IMR-90 (cell line): ENCODE measurements around the gene ACLY. TPM values are rescaled to one million over a fixed set of nuclear protein-coding genes. Genes with fewer than 3 reads are reported as not detected.

ENCODE experiments used
- ATAC-seq: fragments of 200-7000 bp; cut with Tn5 transposase; 2 replicates; pipeline ENCODE4 v1.9.1; 2020; ENCODE audit warnings: low read depth, mild to moderate bottlenecking, moderate library complexity
- BruUV-seq: library from RNA; stranded (reverse); fragments of 400-500 nt; replicated peaks from 2 replicates; lab custom pipeline; 2021; lab: Mats Ljungman, UMichigan
- CTCF ChIA-PET: fragments of 300-600 bp; formaldehyde crosslinking; extraction: SDS; loops from one replicate; lab custom pipeline; 2021; ENCODE audit warnings: antibody characterized with exemption; lab: Yijun Ruan, JAX
- POLR2A ChIA-PET: fragments of 300-600 bp; sonication (Branson Sonifier 250); formaldehyde crosslinking; loops from one replicate; lab custom pipeline; 2022; ENCODE audit warnings: antibody characterized with exemption; ENCODE audit not compliant: unreplicated experiment; lab: Charles Lee
- DNase-seq: peaks from one replicate; pipeline ENCODE4 v3.0.0; 2013
- H2AFZ ChIP-seq: replicated peaks from 2 replicates; pipeline ENCODE3; 2013; ENCODE audit warnings: low read length, mild to moderate bottlenecking; ENCODE audit not compliant: poor library complexity
- H2AK5ac ChIP-seq: 2 replicates; pipeline ENCODE4 v1.6.1; 2013; ENCODE audit warnings: low read depth, low read length, inconsistent platforms
- H2AK9ac ChIP-seq: replicated peaks from 2 replicates; pipeline ENCODE3; 2013; ENCODE audit warnings: mild to moderate bottlenecking, low read depth, low read length, moderate library complexity; ENCODE audit not compliant: poor library complexity
- H2BK120ac ChIP-seq: 2 replicates; pipeline ENCODE4 v1.6.1; 2013; ENCODE audit warnings: low read depth, low read length, inconsistent platforms
- H2BK15ac ChIP-seq: 3 replicates; pipeline ENCODE4 v1.6.1; 2013; ENCODE audit warnings: low read depth, low read length, inconsistent platforms
- H2BK20ac ChIP-seq: 2 replicates; pipeline ENCODE4 v1.6.1; 2013; ENCODE audit warnings: low read depth, mild to moderate bottlenecking, inconsistent platforms, low read length, moderate library complexity
- H2BK5ac ChIP-seq: 2 replicates; pipeline ENCODE4 v1.6.1; 2013; ENCODE audit warnings: mild to moderate bottlenecking, low read depth, low read length, inconsistent platforms; ENCODE audit not compliant: poor library complexity, severe bottlenecking
- H3K14ac ChIP-seq: replicated peaks from 2 replicates; pipeline ENCODE4 v1.6.1; 2013; ENCODE audit warnings: low read depth, low read length, inconsistent platforms
- H3K18ac ChIP-seq: 2 replicates; pipeline ENCODE4 v1.6.1; 2013; ENCODE audit warnings: low read depth, low read length, control low read depth
- H3K23ac ChIP-seq: 2 replicates; pipeline ENCODE4 v1.6.1; 2013; ENCODE audit warnings: low read depth, low read length, inconsistent platforms
- H3K27ac ChIP-seq: 2 replicates; pipeline ENCODE4 v1.5.1; 2013; ENCODE audit warnings: mild to moderate bottlenecking, control low read depth, low read length; ENCODE audit not compliant: insufficient read depth
- H3K27me3 ChIP-seq: 2 replicates; pipeline ENCODE4 v1.6.1; 2013; ENCODE audit warnings: low read length; ENCODE audit not compliant: control insufficient read depth, insufficient read depth
- H3K36me3 ChIP-seq: 2 replicates; pipeline ENCODE4 v1.6.1; 2013; ENCODE audit warnings: low read length, mixed read lengths; ENCODE audit not compliant: control insufficient read depth, insufficient read depth
- H3K4ac ChIP-seq: 2 replicates; pipeline ENCODE4 v1.6.1; 2013; ENCODE audit warnings: low read depth, low read length, inconsistent platforms
- H3K4me1 ChIP-seq: 2 replicates; pipeline ENCODE4 v1.6.1; 2013; ENCODE audit warnings: low read length, mixed read lengths; ENCODE audit not compliant: control insufficient read depth, insufficient read depth
- H3K4me2 ChIP-seq: 2 replicates; pipeline ENCODE4 v1.6.1; 2013; ENCODE audit warnings: low read depth, mild to moderate bottlenecking, control low read depth, low read length, moderate library complexity
- H3K4me3 ChIP-seq: 2 replicates; pipeline ENCODE4 v1.5.1; 2013; ENCODE audit warnings: low read depth, mild to moderate bottlenecking, control low read depth, low read length, moderate library complexity; ENCODE audit not compliant: insufficient read depth
- H3K56ac ChIP-seq: 2 replicates; pipeline ENCODE4 v1.6.1; 2013; ENCODE audit warnings: low read length, inconsistent platforms; ENCODE audit not compliant: insufficient read depth; ENCODE audit errors: extremely low read depth
- H3K79me1 ChIP-seq, 2 experiments: 2 replicates each; pipeline ENCODE4 v1.6.1; 2013; ENCODE audit warnings: low read length in 2 of 2, inconsistent platforms in 1 of 2, low read depth in 1 of 2
- H3K9ac ChIP-seq: 2 replicates; pipeline ENCODE4 v1.6.1; 2013; ENCODE audit warnings: low read depth, low read length, control low read depth
- H3K9me1 ChIP-seq: 2 replicates; pipeline ENCODE4 v1.6.1; 2013; ENCODE audit warnings: low read length, inconsistent platforms; ENCODE audit not compliant: insufficient read depth
- H3K9me3 ChIP-seq: 2 replicates; pipeline ENCODE4 v1.6.1; 2013; ENCODE audit warnings: low read length; ENCODE audit not compliant: control insufficient read depth, insufficient read depth
- H4K20me1 ChIP-seq: 2 replicates; pipeline ENCODE4 v1.6.1; 2013; ENCODE audit warnings: low read length, inconsistent platforms; ENCODE audit not compliant: insufficient read depth
- H4K5ac ChIP-seq: 2 replicates; pipeline ENCODE4 v1.6.1; 2013; ENCODE audit warnings: mild to moderate bottlenecking, low read depth, low read length, control low read depth
- H4K8ac ChIP-seq, 2 experiments: 2 replicates each; pipeline ENCODE4 v1.6.1; 2013; ENCODE audit warnings: low read depth in 2 of 2, low read length in 2 of 2, control low read depth in 1 of 2, inconsistent platforms in 1 of 2
- H4K91ac ChIP-seq: 2 replicates; pipeline ENCODE4 v1.6.1; 2013; ENCODE audit warnings: low read depth, low read length, inconsistent platforms; ENCODE audit not compliant: insufficient read depth
- CTCF ChIP-seq: conservative IDR thresholded peaks from 2 replicates; pipeline ENCODE4 v1.5.1; 2012; ENCODE audit warnings: mild to moderate bottlenecking, low read depth, low read length, improper control_type of control experiment
- MAFK ChIP-seq: IDR thresholded peaks from 2 replicates; pipeline ENCODE4 v1.6.1; 2012; ENCODE audit warnings: low read depth, low read length, improper control_type of control experiment
- MAZ ChIP-seq: IDR thresholded peaks from 2 replicates; pipeline ENCODE4 v1.6.1; 2012; ENCODE audit warnings: low read depth, mild to moderate bottlenecking, low read length, improper control_type of control experiment, moderate library complexity, borderline replicate concordance
- NFE2L2 ChIP-seq: fragments of 150-350 bp; IDR thresholded peaks from 2 replicates; pipeline ENCODE4 v1.6.1; 2016; ENCODE audit warnings: low read depth, mild to moderate bottlenecking, low read length
- RAD21 ChIP-seq: IDR thresholded peaks from 2 replicates; pipeline ENCODE4 v1.6.1; 2012; ENCODE audit warnings: low read length, improper control_type of control experiment
- RCOR1 ChIP-seq: IDR thresholded peaks from 2 replicates; pipeline ENCODE4 v1.6.1; 2012; ENCODE audit warnings: mild to moderate bottlenecking, low read length, improper control_type of control experiment; ENCODE audit not compliant: insufficient replicate concordance
- RFX5 ChIP-seq: IDR thresholded peaks from 2 replicates; pipeline ENCODE4 v1.8.0; 2012; ENCODE audit warnings: low read depth, mild to moderate bottlenecking, low read length, moderate library complexity
- SMC3 ChIP-seq: fragments of 150-350 bp; IDR thresholded peaks from 2 replicates; pipeline ENCODE4 v1.6.1; 2016; ENCODE audit warnings: low read depth, mild to moderate bottlenecking, antibody characterized with exemption, low read length, moderate library complexity
- WGBS, 2 experiments: methylation state at CpG; one replicate each; pipeline versions ENCODE4 v1.1.5 to v1.1.7; 2013; ENCODE audit warnings: missing lambda C conversion rate in 2 of 2; ENCODE audit not compliant: insufficient read length in 1 of 2; ENCODE audit errors: extremely low coverage in 2 of 2; 5-methylcytosine and 5-hydroxymethylcytosine counted together
- dilution Hi-C: fragments of 300-500 bp; cut with HindIII; formaldehyde crosslinking; loops from one replicate; pipeline ENCODE4 v1.14.3; 2018; ENCODE audit warnings: low sequenced_read_pairs; ENCODE audit not compliant: unreplicated experiment
- in situ Hi-C: fragments of 300-500 bp; cut with MboI; formaldehyde crosslinking; loops from 3 replicates; pipeline ENCODE4 v1.14.3; 2019; ENCODE audit warnings: low sequenced_read_pairs, inconsistent platforms, mixed read lengths
- intact Hi-C: fragments of 100-400 bp; cut with micrococcal nuclease; formaldehyde crosslinking; loops from 2 replicates; pipeline ENCODE4 v1.10.0; 2022
- polyA plus RNA-seq, 3 experiments: library from polyadenylated mRNA; depleted of rRNA; stranded (reverse); fragments of >200 nt; gene quantifications; 2 replicates each; pipeline ENCODE4 v1.2.3, GENCODE V29; 2012; ENCODE audit warnings: low replicate concordance in 1 of 3
- total RNA-seq: library from RNA; depleted of rRNA; stranded (reverse); fragments of >200 nt; gene quantifications from 2 replicates; pipeline ENCODE4 v1.2.3, GENCODE V29; 2012

Gene ACLY
- total and polyA plus RNA-seq, 2 of the 4 experiments (the other 2 are of a cell fraction) = 167 to 230 TPM

- H3K9ac ChIP-seq = no peak overlapping the region
- DNase-seq = peak; percentile 32
- peak overlapping the region; percentile 8; the same call in 1 of the 2 replicates for H2BK120ac ChIP-seq
- WGBS, 2 experiments = 71% methylated on average over 6 of the region's 11 CpGs; no CpG with 5 or more reads in 1 of the 2 experiments
- ChIA-PET POLR2A (no interaction called here), CTCF (interaction anchor here (0.6 kb wide), 1 partner anchor 322 kb away, joined by 3 read pairs; no protein-coding TSS in a partner anchor)
- dilution Hi-C loops = no loop called here
- H2BK5ac ChIP-seq = no peak overlapping the region
- H3K9me3 ChIP-seq = no peaks in the 10 kb centered on the region
- no peak overlapping the region for H3K27ac ChIP-seq
- peak overlapping the region; percentile 40; the same call in 1 of the 2 replicates for H3K4ac ChIP-seq
- peak overlapping the region; percentile 23; the same call in 1 of the 2 replicates for H3K23ac ChIP-seq
- H3K36me3 ChIP-seq = no peaks in the 10 kb centered on the region
- peak overlapping the region; percentile 40; the same call in 1 of the 2 replicates for H2AK5ac ChIP-seq
- H4K20me1 ChIP-seq = no peaks in the 10 kb centered on the region
- no peak overlapping the region for H3K4me3 ChIP-seq
- H4K91ac ChIP-seq = no peak overlapping the region
- no peaks in the 10 kb centered on the region for H3K79me1 ChIP-seq
- intact Hi-C loops = no loop called here
- in situ Hi-C loops = no loop called here
- H2AFZ ChIP-seq = peak overlapping the region; percentile 85
- peak overlapping the region; percentile 56; the same call in 1 of the 2 replicates for H4K5ac ChIP-seq
- no peak overlapping the region for H3K18ac ChIP-seq
- peak overlapping the region; percentile 77 to 96 for H4K8ac ChIP-seq
- no peak overlapping the region for H3K4me2 ChIP-seq
- H3K56ac ChIP-seq = no peak overlapping the region
- no peaks in the 10 kb centered on the region for H3K9me1 ChIP-seq
- BruUV-seq = no TSS peak
- no peak for TF ChIP-seq RAD21
- TF ChIP-seq RCOR1 = no peak
- TF ChIP-seq SMC3 = no peak
- TF ChIP-seq MAZ = no peak
- TF ChIP-seq MAFK = no peak
- TF ChIP-seq RFX5 = no peak
- TF ChIP-seq NFE2L2 = no peak
- no peak for TF ChIP-seq CTCF
- peaks cover 12% of the 10 kb centered on the region for H3K4me1 ChIP-seq
- H2BK20ac ChIP-seq = no peak overlapping the region
- H3K14ac ChIP-seq = peak overlapping the region; percentile 34; the same call in 1 of the 2 replicates
- no peaks in the 10 kb centered on the region for H3K27me3 ChIP-seq
- peak overlapping the region; percentile 52 for H2AK9ac ChIP-seq
- no peak overlapping the region; the same call in 2 of the 3 replicates for H2BK15ac ChIP-seq
- ATAC-seq = peak; percentile 46; the same call in 1 of the 2 replicates
Observed at GRCh38 chr17:41957031-41957868, 38.5 kb upstream of the ACLY start.
